Right lobe of liver (tissue), 4 donors: ENCODE results near the gene GDNF.

Source experiments
- POLR2A ChIP-seq: fragments of 450-650 bp; IDR thresholded peaks from one replicate; pipeline ENCODE4 v1.6.1; 2017; ENCODE audit warnings: antibody characterized with exemption, mild to moderate bottlenecking
- TF ChIP-seq, protein P1 (sequence below), 4 donors: fragments of 200-600 bp in 3 of 4; fragments of 450-650 bp in 1 of 4; IDR thresholded peaks; one replicate each; pipeline versions ENCODE4 v1.5.1 to v1.8.0; 2016 to 2022; ENCODE audit warnings: antibody characterized with exemption in 4 of 4, mild to moderate bottlenecking in 2 of 4
- donor health status: DM: no; HTN: no; CAD: no.
- donor health status: DM: no; HTN: no; CAD: no.
- donor health status: DM: no; HTN: yes; CAD: no.

GRCh38 chr5:37876245-37876644, 36.4 kb upstream of the GDNF start:
- TF ChIP-seq, protein P1, sequence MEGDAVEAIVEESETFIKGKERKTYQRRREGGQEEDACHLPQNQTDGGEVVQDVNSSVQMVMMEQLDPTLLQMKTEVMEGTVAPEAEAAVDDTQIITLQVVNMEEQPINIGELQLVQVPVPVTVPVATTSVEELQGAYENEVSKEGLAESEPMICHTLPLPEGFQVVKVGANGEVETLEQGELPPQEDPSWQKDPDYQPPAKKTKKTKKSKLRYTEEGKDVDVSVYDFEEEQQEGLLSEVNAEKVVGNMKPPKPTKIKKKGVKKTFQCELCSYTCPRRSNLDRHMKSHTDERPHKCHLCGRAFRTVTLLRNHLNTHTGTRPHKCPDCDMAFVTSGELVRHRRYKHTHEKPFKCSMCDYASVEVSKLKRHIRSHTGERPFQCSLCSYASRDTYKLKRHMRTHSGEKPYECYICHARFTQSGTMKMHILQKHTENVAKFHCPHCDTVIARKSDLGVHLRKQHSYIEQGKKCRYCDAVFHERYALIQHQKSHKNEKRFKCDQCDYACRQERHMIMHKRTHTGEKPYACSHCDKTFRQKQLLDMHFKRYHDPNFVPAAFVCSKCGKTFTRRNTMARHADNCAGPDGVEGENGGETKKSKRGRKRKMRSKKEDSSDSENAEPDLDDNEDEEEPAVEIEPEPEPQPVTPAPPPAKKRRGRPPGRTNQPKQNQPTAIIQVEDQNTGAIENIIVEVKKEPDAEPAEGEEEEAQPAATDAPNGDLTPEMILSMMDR (IDR thresholded peaks at IDR 0.05) = no peak
- no peak for TF ChIP-seq POLR2A
